Fibroblast of villous mesenchyme (primary cell): ENCODE measurements around the gene SLC2A9. TPM values are rescaled to one million over a fixed set of nuclear protein-coding genes. Genes with fewer than 3 reads are reported as not detected.

Experiments used
- DNase-seq: peaks from one replicate; pipeline ENCODE4 v3.0.0-alpha.2; 2010; ENCODE audit warnings: low read depth
- H3K4me3 ChIP-seq: 2 replicates; pipeline ENCODE4 v1.5.1; 2011; ENCODE audit warnings: low read depth, mild to moderate bottlenecking, low read length
- total RNA-seq: library from RNA; depleted of rRNA; stranded (reverse); fragments of >200 nt; gene quantifications from 2 replicates; pipeline ENCODE4 v1.2.3, GENCODE V29; 2012
- TF ChIP-seq, protein P1 (sequence below): IDR thresholded peaks from 2 replicates; pipeline ENCODE4 v1.5.1; 2012; ENCODE audit warnings: low read depth, mild to moderate bottlenecking, low read length; ENCODE audit not compliant: insufficient read depth

SLC2A9 gene
- total RNA-seq, 1 donor = 0.43 TPM

- no peak overlapping the region for H3K4me3 ChIP-seq
- TF ChIP-seq, protein P1, sequence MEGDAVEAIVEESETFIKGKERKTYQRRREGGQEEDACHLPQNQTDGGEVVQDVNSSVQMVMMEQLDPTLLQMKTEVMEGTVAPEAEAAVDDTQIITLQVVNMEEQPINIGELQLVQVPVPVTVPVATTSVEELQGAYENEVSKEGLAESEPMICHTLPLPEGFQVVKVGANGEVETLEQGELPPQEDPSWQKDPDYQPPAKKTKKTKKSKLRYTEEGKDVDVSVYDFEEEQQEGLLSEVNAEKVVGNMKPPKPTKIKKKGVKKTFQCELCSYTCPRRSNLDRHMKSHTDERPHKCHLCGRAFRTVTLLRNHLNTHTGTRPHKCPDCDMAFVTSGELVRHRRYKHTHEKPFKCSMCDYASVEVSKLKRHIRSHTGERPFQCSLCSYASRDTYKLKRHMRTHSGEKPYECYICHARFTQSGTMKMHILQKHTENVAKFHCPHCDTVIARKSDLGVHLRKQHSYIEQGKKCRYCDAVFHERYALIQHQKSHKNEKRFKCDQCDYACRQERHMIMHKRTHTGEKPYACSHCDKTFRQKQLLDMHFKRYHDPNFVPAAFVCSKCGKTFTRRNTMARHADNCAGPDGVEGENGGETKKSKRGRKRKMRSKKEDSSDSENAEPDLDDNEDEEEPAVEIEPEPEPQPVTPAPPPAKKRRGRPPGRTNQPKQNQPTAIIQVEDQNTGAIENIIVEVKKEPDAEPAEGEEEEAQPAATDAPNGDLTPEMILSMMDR = no peak
- no peak for DNase-seq
These were observed 93.8 kb downstream of the SLC2A9 start for GRCh38 chr4:9927341-9928007.

GRCh38 chr4:9926586-9926985, 94.7 kb downstream of the SLC2A9 start:
- DNase-seq = no peak
- TF ChIP-seq, protein P1 = no peak
- no peak overlapping the region for H3K4me3 ChIP-seq

DNA sequence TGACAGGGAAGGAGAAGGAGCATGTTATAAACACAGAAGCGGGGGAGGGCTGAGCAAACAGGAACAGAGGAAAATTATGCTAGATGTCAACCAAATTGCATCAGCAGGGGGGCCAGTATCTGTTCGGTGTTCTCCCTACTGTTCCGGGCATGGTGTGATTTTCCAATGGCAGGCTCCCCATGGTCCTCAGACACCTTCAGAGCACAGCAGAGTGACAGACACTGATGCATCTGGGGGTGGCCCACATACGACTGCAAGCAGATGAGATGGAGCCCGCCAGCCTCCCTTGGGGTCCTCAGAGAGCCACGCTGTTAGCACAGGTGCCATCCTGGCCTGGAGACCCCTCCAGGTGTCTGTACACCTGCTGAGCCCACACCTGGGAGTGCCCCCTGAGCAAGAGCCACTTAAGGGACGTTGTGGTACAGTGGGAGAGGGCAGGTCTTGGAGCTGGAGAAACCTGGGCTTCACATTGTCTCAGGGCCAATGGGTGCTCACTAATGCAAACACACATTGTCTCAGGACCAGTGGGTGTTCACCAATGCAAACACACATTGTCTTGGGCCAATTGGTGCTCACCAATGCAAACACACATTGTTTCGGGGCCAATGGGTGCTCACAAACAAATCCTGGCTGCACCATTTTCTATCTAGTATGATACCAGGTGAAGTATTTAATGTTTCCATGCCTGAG, 95.4 kb downstream of the SLC2A9 start:
- no peak for DNase-seq
- H3K4me3 ChIP-seq = no peak overlapping the region

DNA sequence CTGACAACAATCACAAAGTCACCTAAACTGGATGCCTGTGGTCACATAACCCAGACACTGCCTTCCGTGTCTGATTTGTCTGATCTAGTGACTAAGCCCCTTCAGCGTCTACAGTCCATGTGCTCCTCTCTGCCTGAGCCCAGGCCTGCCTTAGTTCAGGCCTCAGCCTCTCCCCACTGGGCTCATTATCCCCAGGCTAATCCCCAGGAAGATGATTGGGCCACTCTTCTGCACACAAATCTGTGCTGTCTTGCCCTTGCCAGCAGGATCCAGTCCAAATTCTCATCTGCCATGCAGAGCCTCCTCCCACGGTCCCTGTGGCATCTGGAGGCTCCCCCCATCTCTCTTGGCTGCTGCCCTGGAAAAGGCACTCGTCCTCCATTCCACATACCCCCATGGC, 96.5 kb downstream of the SLC2A9 start:
- no peak overlapping the region for H3K4me3 ChIP-seq
- TF ChIP-seq, protein P1 = no peak
- DNase-seq = no peak

More for the DNA sequence above, 95.4 kb downstream of the SLC2A9 start:
- TF ChIP-seq, protein P1 = no peak

DNA sequence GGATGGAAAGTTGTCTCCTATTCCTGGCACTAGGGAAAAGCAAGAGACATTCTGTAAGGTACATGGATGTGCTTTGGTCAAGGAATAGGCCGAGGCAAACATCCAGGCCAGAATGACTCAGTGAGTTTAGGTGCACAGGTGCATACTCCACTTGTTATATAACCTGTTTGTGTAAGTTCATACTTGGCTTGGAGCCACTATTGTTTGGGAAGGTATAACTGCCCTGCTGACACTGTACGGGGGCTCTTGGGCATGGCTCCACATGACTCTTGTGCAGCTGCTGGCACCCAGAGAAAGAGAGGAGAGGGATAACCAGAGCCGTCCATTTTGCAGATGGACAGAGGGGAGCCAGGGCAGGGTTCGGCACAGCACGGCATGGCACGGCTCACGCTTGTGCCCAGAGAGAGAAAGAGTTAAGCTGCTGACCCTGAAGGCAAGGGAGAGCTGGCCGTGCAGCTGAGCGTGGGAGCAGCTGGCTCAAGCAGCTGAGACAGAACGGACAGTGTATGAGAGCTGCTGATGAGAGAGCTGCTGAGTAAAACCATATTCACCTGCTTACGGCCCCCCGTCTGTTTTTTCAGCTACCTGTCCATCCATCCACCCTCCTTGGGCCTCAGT, 98.0 kb downstream of the SLC2A9 start:
- DNase-seq = no peak
- TF ChIP-seq, protein P1 = no peak
- H3K4me3 ChIP-seq = no peak overlapping the region

GRCh38 chr4:9921326-9921725, 100.0 kb downstream of the SLC2A9 start:
- DNase-seq = no peak
- TF ChIP-seq, protein P1 = no peak
- no peak overlapping the region for H3K4me3 ChIP-seq
